AG10803 (cell line): Measurements from ENCODE around the gene FIG4.

Experiments used
- DNase-seq: peaks from one replicate; pipeline ENCODE4 v3.0.0; 2010; ENCODE audit warnings: low read depth
- H3K4me3 ChIP-seq: 2 replicates; pipeline ENCODE4 v1.5.1; 2011; ENCODE audit warnings: mild to moderate bottlenecking, low read length, control low read depth
- CTCF ChIP-seq: conservative IDR thresholded peaks from 2 replicates; pipeline ENCODE4 v1.5.1; 2011; ENCODE audit warnings: mild to moderate bottlenecking, low read length, control low read depth, inconsistent platforms

FIG4 gene

GRCh38 chr6:109690737-109691621 lies at the start of gene FIG4, which contains the start of gene AK9:
Gene FIG4, plus strand, starts transcription at chr6:109691296. Its CDS starts 140 bp downstream, at chr6:109691436.
Gene AK9, minus strand, starts transcription at chr6:109691202. Its CDS starts 15,457 bp downstream, at chr6:109675745.
- DNase-seq: peak; percentile 89
- peak; percentile 36 for TF ChIP-seq CTCF
- H3K4me3 ChIP-seq: peak within 1 kb of the TSS; percentile 81

GRCh38 chr6:109644131-109644530 lies 47.0 kb upstream of the FIG4 start:
- no peak overlapping the region for H3K4me3 ChIP-seq
- DNase-seq: no peak
- TF ChIP-seq CTCF: no peak

- no peak overlapping the region for H3K4me3 ChIP-seq
- no peak for DNase-seq
- TF ChIP-seq CTCF: no peak
These were observed 37.8 kb upstream of the FIG4 start for GRCh38 chr6:109653264-109653663.

- DNase-seq: no peak
- TF ChIP-seq CTCF: no peak
- H3K4me3 ChIP-seq: no peak overlapping the region
These were observed 35.3 kb upstream of the FIG4 start for GRCh38 chr6:109655761-109656262.

GRCh38 chr6:109660526-109661320 lies 30.4 kb upstream of the FIG4 start:
- no peak overlapping the region for H3K4me3 ChIP-seq
- no peak for TF ChIP-seq CTCF
- no peak for DNase-seq

- DNase-seq: no peak
- no peak for TF ChIP-seq CTCF
These were observed 28.9 kb upstream of the FIG4 start for GRCh38 chr6:109662192-109662591.

More at GRCh38 chr6:109662192-109662591, 28.9 kb upstream of the FIG4 start:
- no peak overlapping the region for H3K4me3 ChIP-seq
